Psoas muscle (tissue), 8 donors: ENCODE data around the gene VSIR. TPM values are rescaled to one million over a fixed set of nuclear protein-coding genes. Genes with fewer than 3 reads are reported as not detected.

Experiments used
- ATAC-seq, 4 donors: fragments of 200-7000 bp; cut with Tn5 transposase; one replicate each; pipeline ENCODE4 v1.9.1; 2020; ENCODE audit warnings: moderate library complexity in 3 of 4, mild to moderate bottlenecking in 2 of 4
- DNase-seq, 2 donors: peaks; one replicate each; pipeline ENCODE4 v3.0.0-alpha.2; 2020
- H3K27ac ChIP-seq: fragments of 200-600 bp; one replicate; pipeline ENCODE4 v1.8.0; 2022
- H3K27me3 ChIP-seq, 3 donors: fragments of 200-600 bp in 1 of 3; one replicate each; pipeline versions ENCODE4 v1.6.1 to v1.8.0; 2013 to 2022; ENCODE audit warnings: low read length in 2 of 3, mild to moderate bottlenecking in 2 of 3, moderate library complexity in 1 of 3; ENCODE audit not compliant: insufficient read depth in 3 of 3
- H3K36me3 ChIP-seq, 2 donors: fragments of 200-600 bp in 1 of 2; one replicate each; pipeline versions ENCODE4 v1.6.1 to v1.8.0; 2013 to 2022; ENCODE audit warnings: low read depth in 1 of 2, mild to moderate bottlenecking in 1 of 2, moderate library complexity in 1 of 2; ENCODE audit not compliant: insufficient read depth in 1 of 2
- H3K4me1 ChIP-seq: fragments of 200-600 bp; one replicate; pipeline ENCODE4 v1.8.0; 2022
- H3K4me3 ChIP-seq: fragments of 200-600 bp; one replicate; pipeline ENCODE4 v1.8.0; 2022; ENCODE audit warnings: mild to moderate bottlenecking
- H3K9me3 ChIP-seq: fragments of 200-600 bp; one replicate; pipeline ENCODE4 v1.8.0; 2022
- WGBS, 3 donors: extraction: QIAGEN DNeasy Blood & Tissue Kit; methylation state at CpG; one replicate each; pipeline versions ENCODE4 v1.1.6 to v1.1.7; 2013; 5-methylcytosine and 5-hydroxymethylcytosine counted together
- intact Hi-C, 2 donors: fragments of 100-400 bp; cut with DNase I; formaldehyde crosslinking; loops; one replicate each; pipeline versions ENCODE4 v1.11.0 to v1.14.2; 2022
- polyA plus RNA-seq, 3 donors: library from polyadenylated mRNA; stranded (reverse); fragments of 200-250 nt; gene quantifications; one replicate each; pipeline ENCODE4 v1.2.3, GENCODE V29; 2013
- total RNA-seq, 4 donors: library from RNA; stranded (reverse); fragmentation: NEBNext Ultra II Directional in 2 of 4; extraction: Animal tissue kit (Norgen Biotek cat#: 25700) in 2 of 4; gene quantifications; one replicate each; pipeline versions ENCODE4 v1.2.1 to v1.2.4, GENCODE V29; 2021 to 2023
- TF ChIP-seq, protein P1 (sequence below): fragments of 200-600 bp; IDR thresholded peaks from one replicate; pipeline ENCODE4 v1.8.0; 2022; ENCODE audit warnings: antibody characterized with exemption
- donor health status: healthy with polysubstance abuse.
- donor health status: DM: no; HTN: no; CAD: no; lungs with moderate emphysema.
- donor health status: Bipolar disorder and iron deficiency.
- donor health status: healthy.
- donor health status: DM: yes; HTN: yes; CAD: no.
- donor health status: DM: no; HTN: no; CAD: no.
- donor health status: DM: no; HTN: no; CAD: no.
- donor health status: DM: yes; HTN: yes; CAD: no.

VSIR gene
- total and polyA plus RNA-seq, 7 donors: 12.5 to 21.8 (median 18.1) TPM

DNA sequence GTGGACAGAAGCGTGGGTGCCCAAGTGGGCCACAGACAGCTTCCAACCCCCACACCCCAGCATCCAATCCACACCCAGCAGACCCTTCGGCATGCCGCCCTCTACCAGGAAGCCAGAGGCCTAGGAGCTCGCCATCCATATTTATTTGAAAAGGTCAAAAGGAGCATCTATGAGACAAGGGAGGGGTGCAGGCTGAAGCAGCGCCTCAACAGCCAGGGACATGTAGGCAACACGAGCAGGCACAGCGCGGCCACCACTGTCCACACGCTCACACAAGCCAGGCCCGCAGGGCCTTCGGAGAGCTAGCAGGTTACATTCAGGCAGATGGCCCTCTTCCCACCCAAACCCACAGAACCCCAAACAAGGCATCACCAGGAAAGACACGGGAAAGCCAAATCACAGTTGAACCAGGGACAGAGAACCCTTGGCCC, 43.1 kb upstream of the VSIR start:
- Histone ChIP-seq H3K9me3 (no peaks in the 10 kb centered on the region), H3K4me1 (peaks cover 31% of the 10 kb centered on the region), H3K27ac (peak overlapping the region; percentile 2), H3K36me3 (peaks cover 8 to 69% of the 10 kb centered on the region in 2 donors), H3K4me3 (no peak overlapping the region), H3K27me3 (no peaks in the 10 kb centered on the region)
- TF ChIP-seq, protein P1, sequence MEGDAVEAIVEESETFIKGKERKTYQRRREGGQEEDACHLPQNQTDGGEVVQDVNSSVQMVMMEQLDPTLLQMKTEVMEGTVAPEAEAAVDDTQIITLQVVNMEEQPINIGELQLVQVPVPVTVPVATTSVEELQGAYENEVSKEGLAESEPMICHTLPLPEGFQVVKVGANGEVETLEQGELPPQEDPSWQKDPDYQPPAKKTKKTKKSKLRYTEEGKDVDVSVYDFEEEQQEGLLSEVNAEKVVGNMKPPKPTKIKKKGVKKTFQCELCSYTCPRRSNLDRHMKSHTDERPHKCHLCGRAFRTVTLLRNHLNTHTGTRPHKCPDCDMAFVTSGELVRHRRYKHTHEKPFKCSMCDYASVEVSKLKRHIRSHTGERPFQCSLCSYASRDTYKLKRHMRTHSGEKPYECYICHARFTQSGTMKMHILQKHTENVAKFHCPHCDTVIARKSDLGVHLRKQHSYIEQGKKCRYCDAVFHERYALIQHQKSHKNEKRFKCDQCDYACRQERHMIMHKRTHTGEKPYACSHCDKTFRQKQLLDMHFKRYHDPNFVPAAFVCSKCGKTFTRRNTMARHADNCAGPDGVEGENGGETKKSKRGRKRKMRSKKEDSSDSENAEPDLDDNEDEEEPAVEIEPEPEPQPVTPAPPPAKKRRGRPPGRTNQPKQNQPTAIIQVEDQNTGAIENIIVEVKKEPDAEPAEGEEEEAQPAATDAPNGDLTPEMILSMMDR: no peak
- no peak for ATAC-seq
- WGBS, 3 donors: 64 to 65% (median 64%) methylated on average over 12 of the region's 12 CpGs
- intact Hi-C loops: no loop called here
- DNase-seq: no peak

DNA sequence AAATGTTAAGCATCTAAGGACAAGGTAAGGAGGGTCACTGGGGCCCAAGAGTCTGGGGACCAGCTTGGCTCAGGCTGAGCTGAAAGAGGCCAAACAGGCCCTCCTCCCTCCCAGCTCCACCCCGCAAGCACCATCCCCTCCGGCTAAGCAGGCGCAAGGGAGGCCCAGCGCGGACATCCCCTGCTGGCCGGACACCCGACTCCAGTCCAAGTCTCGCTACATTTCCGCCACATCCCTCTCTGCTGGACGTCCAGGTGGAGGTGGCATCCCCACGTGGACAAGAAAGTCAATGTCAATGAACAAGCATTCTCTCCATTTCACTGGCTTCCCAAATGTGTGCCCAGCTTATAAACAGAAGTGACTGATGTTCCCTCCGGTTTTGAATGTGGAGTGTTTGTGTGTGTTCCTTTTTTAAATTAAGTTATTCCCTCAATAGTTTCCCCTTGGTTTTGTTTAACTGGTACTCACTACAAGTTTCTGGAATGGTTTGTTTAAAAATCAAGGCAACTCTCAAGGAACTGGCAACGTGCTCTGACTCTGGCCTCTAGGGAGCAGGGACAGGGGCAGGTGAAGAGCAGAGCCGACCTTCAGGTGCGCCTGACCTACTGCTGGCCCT, 42.3 kb upstream of the VSIR start:
- Histone ChIP-seq H3K9me3 (no peaks in the 10 kb centered on the region), H3K27me3 (no peaks in the 10 kb centered on the region), H3K27ac (peak overlapping the region; percentile 2), H3K4me1 (peaks cover 31% of the 10 kb centered on the region), H3K36me3 (peaks cover 8 to 61% of the 10 kb centered on the region in 2 donors), H3K4me3 (no peak overlapping the region)
- DNase-seq (no peak), ATAC-seq (no peak)
- TF ChIP-seq, protein P1: no peak
- WGBS, 3 donors: 71 to 79% (median 74%) methylated on average over 15 of the region's 15 CpGs
- intact Hi-C loops: no loop called here

DNA sequence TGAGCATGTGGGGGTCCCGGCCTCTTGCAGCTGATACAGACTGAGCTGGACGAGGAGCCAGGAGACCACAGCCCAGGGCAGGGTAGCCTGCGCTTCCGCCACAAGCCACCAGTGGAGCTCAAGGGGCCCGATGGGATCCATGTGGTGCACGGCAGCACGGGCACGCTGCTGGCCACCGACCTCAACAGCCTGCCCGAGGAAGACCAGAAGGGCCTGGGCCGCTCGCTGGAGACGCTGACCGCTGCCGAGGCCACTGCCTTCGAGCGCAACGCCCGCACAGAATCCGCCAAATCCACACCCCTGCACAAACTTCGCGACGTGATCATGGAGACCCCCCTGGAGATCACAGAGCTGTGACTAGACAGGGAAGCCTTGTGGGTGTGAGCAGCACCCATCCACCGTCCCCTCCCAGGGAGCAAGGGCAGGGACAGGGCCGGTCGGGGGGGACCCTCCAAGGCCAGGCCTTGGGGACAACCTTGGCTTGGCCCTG, 41.6 kb upstream of the VSIR start:
- H3K36me3 ChIP-seq: peaks cover 7 to 54% of the 10 kb centered on the region in 2 donors
- TF ChIP-seq, protein P1: no peak
- intact Hi-C loops: loop anchor here in 1 of 2 donors (5.0 kb wide), 3 partner anchors 118 to 498 kb away; partner anchors contain the start of gene SLC29A3
- DNase-seq: no peak
- WGBS, 3 donors: 91 to 93% (median 91%) methylated on average over 26 of the region's 26 CpGs
- H3K9me3 ChIP-seq: no peaks in the 10 kb centered on the region
- H3K27ac ChIP-seq: no peak overlapping the region
- H3K4me1 ChIP-seq: peaks cover 31% of the 10 kb centered on the region
- ATAC-seq: no peak
- no peak overlapping the region for H3K4me3 ChIP-seq
- no peaks in the 10 kb centered on the region for H3K27me3 ChIP-seq

DNA sequence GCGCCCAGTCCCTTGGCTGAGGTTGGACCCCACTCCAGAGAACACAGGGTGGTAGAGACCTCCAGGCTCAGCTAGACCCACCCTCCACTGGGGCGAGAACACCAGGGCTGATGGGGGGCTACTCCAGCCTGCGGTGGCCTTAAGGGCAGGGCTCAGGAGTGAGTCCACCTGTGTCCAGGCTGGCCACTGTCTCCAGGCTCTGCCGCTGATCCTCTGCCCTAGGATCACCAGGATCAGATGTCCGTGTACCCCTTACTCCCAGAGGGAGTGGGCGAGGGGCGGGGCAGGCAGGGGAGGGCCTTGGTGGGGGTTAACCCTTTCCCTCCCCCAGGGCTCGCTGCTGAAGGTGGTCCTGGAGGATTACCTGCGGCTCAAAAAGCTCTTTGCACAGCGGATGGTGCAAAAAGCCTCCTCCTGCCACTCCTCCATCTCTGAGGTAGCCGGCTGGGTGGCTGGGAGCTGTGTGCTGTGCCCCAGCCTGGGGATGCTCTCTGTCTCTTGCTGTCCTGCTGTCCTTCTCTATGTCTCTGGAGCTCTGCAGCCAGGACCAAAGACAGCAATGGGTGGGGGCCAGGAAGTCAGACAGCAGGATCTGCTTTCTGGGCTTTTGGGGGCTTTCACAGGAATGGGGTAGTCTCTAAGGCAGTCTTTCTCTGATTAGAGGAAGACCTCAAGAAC, 39.7 kb upstream of the VSIR start:
- Histone ChIP-seq H3K27me3 (no peaks in the 10 kb centered on the region), H3K4me3 (no peak overlapping the region), H3K9me3 (no peaks in the 10 kb centered on the region), H3K36me3 (peaks cover 5 to 35% of the 10 kb centered on the region in 2 donors), H3K4me1 (peaks cover 15% of the 10 kb centered on the region), H3K27ac (no peak overlapping the region)
- TF ChIP-seq, protein P1: no peak
- DNase-seq (no peak), ATAC-seq (peak; percentile 10 to 27 (median 18))
- 44 to 58% (median 54%) methylated on average over 10 to 11 of the region's 11 CpGs for WGBS, 3 donors
- intact Hi-C loops: loop anchor here (2.0 to 5.0 kb wide), 4 partner anchors 116 to 496 kb away; partner anchors contain the start of gene SLC29A3 (in 1 of the 2)
